Measurements from ENCODE around the gene DOC2B. TPM values are rescaled to one million over a fixed set of nuclear protein-coding genes. Genes with fewer than 3 reads are reported as not detected.

The DOC2B gene
- total RNA-seq, 4 donors from 2014 or later, result 5.3 to 45.6 (median 20.5) TPM

DNA sequence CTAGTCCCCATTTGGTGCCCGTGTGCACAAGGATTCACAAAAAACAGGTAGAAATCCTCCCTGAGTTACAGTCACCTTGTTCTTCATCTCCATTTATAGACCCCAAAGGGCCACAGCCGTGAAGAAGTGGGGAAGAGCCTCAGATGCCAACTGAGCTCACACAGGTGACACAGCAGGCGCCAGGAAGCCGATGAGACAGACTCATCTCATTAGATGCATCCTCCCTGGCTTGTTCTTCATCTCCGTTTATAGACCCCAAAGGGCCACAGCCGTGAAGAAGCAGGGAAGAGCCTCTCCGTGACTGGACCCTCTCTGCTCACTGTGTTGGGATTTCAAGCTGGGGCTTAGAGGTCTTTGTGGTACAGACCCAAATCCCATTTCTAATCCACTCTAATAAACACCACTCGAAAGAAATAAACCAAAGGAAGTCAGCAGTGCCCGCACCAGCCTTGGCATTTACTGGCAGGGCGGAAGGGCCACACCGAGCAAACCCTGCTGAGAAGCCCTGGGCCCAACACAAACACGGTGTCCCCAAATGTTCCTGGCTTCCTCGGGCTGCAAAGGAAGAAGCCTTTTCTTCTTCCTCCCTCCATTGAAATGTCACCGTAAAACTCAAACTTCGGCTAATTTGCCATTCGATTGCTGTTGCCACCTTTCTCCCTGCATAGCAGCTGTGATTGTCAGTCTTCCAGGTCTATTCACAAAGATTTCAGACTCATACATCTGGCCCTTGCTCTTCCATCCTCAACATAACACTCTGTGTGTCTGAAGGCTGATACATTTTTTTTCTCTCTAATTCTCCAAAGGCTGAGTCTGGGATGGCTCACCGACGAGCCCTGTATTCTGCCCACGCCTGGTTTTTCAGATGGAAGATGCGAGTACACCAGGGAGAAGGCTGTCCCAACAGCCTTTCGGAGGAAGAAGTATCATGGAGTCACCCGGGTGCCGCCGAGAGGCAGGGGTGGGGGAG is 44.9 kb upstream of the DOC2B start:
- TF ChIP-seq CTCF (IDR thresholded peaks at IDR 0.05; ENCODE audit: low read depth), result no peak

- no peak for TF ChIP-seq CTCF (IDR thresholded peaks at IDR 0.05; ENCODE audit: low read depth)
Observed at GRCh38 chr17:225551-225950, 44.1 kb upstream of the DOC2B start.

GRCh38 chr17:223723-224471 is 42.4 kb upstream of the DOC2B start:
- TF ChIP-seq CTCF (IDR thresholded peaks at IDR 0.05; ENCODE audit: low read depth), result no peak

- no peak for TF ChIP-seq CTCF (IDR thresholded peaks at IDR 0.05; ENCODE audit: low read depth)
Observed at GRCh38 chr17:222172-222571, 40.7 kb upstream of the DOC2B start.

DNA sequence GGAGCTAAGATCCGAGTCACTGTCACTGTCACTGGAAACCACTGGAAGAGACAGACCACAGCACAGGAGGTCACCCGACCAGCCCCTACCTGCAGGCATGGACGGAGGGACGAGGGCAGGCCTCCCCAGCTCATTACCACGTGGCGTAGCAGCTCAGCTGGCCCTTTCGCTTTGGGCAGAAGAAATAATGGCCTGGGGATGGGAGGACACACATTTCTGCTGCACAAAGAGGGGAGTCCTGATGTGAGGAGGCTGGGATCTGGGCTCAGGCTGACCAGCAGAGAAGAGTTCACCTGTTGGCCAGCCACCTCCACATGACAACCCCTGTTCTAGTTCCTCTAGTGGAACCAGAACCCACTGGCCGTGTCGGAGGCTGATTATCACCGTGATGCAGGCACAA is 38.2 kb upstream of the DOC2B start:
- no peak for TF ChIP-seq CTCF (IDR thresholded peaks at IDR 0.05; ENCODE audit: low read depth)

- no peak for TF ChIP-seq CTCF (IDR thresholded peaks at IDR 0.05; ENCODE audit: low read depth)
Observed at GRCh38 chr17:218432-219110, 37.1 kb upstream of the DOC2B start.

DNA sequence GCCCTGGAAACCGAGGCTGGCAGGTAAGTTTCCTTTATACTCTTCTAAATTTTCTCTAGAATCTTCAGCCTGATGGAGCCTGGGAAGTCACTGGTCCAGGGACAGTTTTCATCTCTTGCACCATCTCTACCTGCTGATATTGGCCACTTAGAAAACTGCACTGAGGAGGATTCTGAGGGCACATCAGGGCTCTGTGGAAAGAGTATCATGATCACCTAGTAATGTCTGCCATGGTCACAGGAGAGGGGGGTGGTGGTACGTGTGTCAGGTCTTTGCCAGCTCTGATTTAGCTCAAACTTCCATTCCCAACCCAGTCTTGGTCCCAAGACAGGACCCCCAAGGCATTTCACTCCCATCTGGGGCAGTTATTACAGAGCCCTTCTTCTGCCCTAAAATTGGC is 35.2 kb upstream of the DOC2B start:
- TF ChIP-seq CTCF (IDR thresholded peaks at IDR 0.05; ENCODE audit: low read depth), result no peak

All from subcutaneous adipose tissue (tissue), 4 donors.